ENCODE results near the gene ANKRD12. TPM values are rescaled to one million over a fixed set of nuclear protein-coding genes. Genes with fewer than 3 reads are reported as not detected.

The ANKRD12 gene
- total and polyA plus RNA-seq, 10 of the 15 experiments (the other 5 are each of a cell fraction or from before 2014, with no cell fraction given), result 5.9 to 45.7 (median 20.2) TPM

DNA sequence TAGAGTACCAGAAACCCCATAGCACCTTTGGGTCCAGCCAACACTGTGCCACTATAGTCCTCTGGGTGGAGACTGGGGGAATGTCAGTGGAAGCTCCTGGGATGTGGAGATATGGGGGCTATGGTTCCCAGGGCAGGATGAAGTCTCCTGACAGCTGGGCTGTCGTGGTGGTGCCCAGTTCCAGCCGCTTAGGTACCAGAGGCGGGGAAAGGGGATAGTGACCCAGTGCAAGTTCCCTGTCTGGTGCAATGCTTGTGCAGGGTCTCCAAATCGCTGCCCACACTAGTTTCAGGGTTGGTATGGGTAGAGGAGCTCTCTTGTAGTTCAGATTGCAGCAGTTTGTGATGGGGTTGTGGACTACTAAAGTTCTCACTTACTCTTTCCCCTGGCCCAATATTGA is 97.9 kb downstream of the ANKRD12 start (continued):
- no peak for TF ChIP-seq ZZZ3 (IDR thresholded peaks at IDR 0.05; ENCODE audit: control insufficient read depth, insufficient read length, low read depth)
- no peak for TF ChIP-seq CBX5 (IDR thresholded peaks at IDR 0.05; ENCODE audit: low read depth)
- TF ChIP-seq FOXM1 (IDR thresholded peaks at IDR 0.05; ENCODE audit: low read depth, low read length), result no peak
- no peak for TF ChIP-seq PML (IDR thresholded peaks at IDR 0.05; ENCODE audit: low read length)
- no peak for TF ChIP-seq TAF1 (IDR thresholded peaks at IDR 0.05; ENCODE audit: borderline replicate concordance, low read depth, low read length)
- TF ChIP-seq, protein P1, sequence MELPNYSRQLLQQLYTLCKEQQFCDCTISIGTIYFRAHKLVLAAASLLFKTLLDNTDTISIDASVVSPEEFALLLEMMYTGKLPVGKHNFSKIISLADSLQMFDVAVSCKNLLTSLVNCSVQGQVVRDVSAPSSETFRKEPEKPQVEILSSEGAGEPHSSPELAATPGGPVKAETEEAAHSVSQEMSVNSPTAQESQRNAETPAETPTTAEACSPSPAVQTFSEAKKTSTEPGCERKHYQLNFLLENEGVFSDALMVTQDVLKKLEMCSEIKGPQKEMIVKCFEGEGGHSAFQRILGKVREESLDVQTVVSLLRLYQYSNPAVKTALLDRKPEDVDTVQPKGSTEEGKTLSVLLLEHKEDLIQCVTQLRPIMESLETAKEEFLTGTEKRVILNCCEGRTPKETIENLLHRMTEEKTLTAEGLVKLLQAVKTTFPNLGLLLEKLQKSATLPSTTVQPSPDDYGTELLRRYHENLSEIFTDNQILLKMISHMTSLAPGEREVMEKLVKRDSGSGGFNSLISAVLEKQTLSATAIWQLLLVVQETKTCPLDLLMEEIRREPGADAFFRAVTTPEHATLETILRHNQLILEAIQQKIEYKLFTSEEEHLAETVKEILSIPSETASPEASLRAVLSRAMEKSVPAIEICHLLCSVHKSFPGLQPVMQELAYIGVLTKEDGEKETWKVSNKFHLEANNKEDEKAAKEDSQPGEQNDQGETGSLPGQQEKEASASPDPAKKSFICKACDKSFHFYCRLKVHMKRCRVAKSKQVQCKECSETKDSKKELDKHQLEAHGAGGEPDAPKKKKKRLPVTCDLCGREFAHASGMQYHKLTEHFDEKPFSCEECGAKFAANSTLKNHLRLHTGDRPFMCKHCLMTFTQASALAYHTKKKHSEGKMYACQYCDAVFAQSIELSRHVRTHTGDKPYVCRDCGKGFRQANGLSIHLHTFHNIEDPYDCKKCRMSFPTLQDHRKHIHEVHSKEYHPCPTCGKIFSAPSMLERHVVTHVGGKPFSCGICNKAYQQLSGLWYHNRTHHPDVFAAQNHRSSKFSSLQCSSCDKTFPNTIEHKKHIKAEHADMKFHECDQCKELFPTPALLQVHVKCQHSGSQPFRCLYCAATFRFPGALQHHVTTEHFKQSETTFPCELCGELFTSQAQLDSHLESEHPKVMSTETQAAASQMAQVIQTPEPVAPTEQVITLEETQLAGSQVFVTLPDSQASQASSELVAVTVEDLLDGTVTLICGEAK (IDR thresholded peaks at IDR 0.05; ENCODE audit: borderline replicate concordance), result no peak
- TF ChIP-seq IRF4 (IDR thresholded peaks at IDR 0.05; ENCODE audit: low read depth, low read length), result no peak
- no peak for TF ChIP-seq BRCA1 (IDR thresholded peaks at IDR 0.05; ENCODE audit: low read depth, low read length)
- no peak for TF ChIP-seq YBX1 (IDR thresholded peaks at IDR 0.05)
- TF ChIP-seq, protein P2, sequence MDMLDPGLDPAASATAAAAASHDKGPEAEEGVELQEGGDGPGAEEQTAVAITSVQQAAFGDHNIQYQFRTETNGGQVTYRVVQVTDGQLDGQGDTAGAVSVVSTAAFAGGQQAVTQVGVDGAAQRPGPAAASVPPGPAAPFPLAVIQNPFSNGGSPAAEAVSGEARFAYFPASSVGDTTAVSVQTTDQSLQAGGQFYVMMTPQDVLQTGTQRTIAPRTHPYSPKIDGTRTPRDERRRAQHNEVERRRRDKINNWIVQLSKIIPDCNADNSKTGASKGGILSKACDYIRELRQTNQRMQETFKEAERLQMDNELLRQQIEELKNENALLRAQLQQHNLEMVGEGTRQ (IDR thresholded peaks at IDR 0.05; ENCODE audit: borderline replicate concordance, low read depth, low read length), result no peak
- no peak for TF ChIP-seq BHLHE40 (IDR thresholded peaks at IDR 0.05; ENCODE audit: borderline replicate concordance in 1 of 2, low read depth in 2 of 2, low read length in 1 of 2)

All from GM12878 (cell line).